Measurements from ENCODE around the gene SMIM5. TPM values are rescaled to one million over a fixed set of nuclear protein-coding genes. Genes with fewer than 3 reads are reported as not detected.

SMIM5 gene
- polyA plus RNA-seq, 2 of the 4 experiments (the other 2 are of a cell fraction), result 0.15 to 0.25 TPM

DNA sequence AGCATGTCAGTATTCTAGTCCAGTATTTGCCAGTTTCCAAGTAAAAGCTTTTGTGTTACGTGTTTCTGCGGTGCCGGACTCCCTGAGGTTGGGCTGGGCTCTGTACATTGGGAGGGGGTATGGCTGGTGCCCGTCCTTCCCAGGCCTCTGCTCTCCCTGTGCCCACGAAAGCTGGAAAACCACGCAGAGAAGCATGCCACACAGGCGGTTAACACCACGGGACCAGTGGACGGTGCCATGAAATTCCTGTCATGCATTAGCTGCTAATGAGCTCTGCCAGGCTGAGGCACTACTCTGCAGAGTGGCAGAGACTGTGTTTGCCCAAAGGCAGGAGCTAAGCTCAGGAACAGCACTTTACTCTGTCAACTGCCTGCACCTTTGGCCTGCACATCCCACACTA, 8.1 kb downstream of the SMIM5 start:
- ChIA-PET CTCF (interaction anchor here (0.7 to 51.3 kb wide), 11 partner anchors 5 to 104 kb away, joined by 3 to 2254 read pairs (median 4); partner anchors contain the start of genes GALK1, RECQL5, SAP30BP and SMIM5), POLR2A (interaction anchor here (0.7 to 1.4 kb wide), 2 partner anchors 13 to 139 kb away, joined by 3 to 4 read pairs; no protein-coding TSS in a partner anchor)
- ATAC-seq (no peak), DNase-seq (ENCODE audit: low read depth in 1 of 2, low spot score in 1 of 2) (no peak), FAIRE-seq (no peak)
- WGBS (ENCODE audit: missing lambda C conversion rate), result 93% methylated on average over 9 of the region's 9 CpGs
- Histone ChIP-seq H3K27ac (no peak overlapping the region), H3K4me2 (no peak overlapping the region), H3K4me1 (peaks cover 19% of the 10 kb centered on the region), H3K9me3 (no peaks in the 10 kb centered on the region), H3K4me3 (no peak overlapping the region)
- TF ChIP-seq BHLHE40 (IDR thresholded peaks at IDR 0.05; ENCODE audit: low read depth, low read length) (no peak), HOXB13 (CRISPR knock-in tag; IDR thresholded peaks at IDR 0.05; ENCODE audit: low read depth) (no peak), ZSCAN20 (CRISPR knock-in tag; IDR thresholded peaks at IDR 0.05) (no peak), POLR2A (IDR thresholded peaks at IDR 0.05; ENCODE audit: low read length) (no peak), NPAS2 (CRISPR knock-in tag; IDR thresholded peaks at IDR 0.05; ENCODE audit: borderline replicate concordance) (no peak), KDM5A (IDR thresholded peaks at IDR 0.05) (no peak)
- TF ChIP-seq, protein P1, sequence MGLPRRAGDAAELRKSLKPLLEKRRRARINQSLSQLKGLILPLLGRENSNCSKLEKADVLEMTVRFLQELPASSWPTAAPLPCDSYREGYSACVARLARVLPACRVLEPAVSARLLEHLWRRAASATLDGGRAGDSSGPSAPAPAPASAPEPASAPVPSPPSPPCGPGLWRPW (IDR thresholded peaks at IDR 0.05), result no peak

GRCh38 chr17:75642182-75642783, 9.0 kb downstream of the SMIM5 start:
- no peak for DNase-seq (ENCODE audit: low read depth in 1 of 2, low spot score in 1 of 2)
- TF ChIP-seq EHF (CRISPR knock-in tag; IDR thresholded peaks at IDR 0.05) (no peak), CHD4 (IDR thresholded peaks at IDR 0.05; ENCODE audit: borderline replicate concordance) (no peak), PBX3 (IDR thresholded peaks at IDR 0.05) (no peak), KDM1A (IDR thresholded peaks at IDR 0.05; ENCODE audit: low read depth) (no peak), JUN (IDR thresholded peaks at IDR 0.05) (no peak), RFX5 (IDR thresholded peaks at IDR 0.05) (no peak), HOXB13 (CRISPR knock-in tag; IDR thresholded peaks at IDR 0.05; ENCODE audit: low read depth) (no peak), MAX (IDR thresholded peaks at IDR 0.05) (no peak), CBX2 (IDR thresholded peaks at IDR 0.05; ENCODE audit: borderline replicate concordance, low read depth) (no peak), FOSB (CRISPR knock-in tag; IDR thresholded peaks at IDR 0.05) (no peak), HMGXB4 (CRISPR knock-in tag; IDR thresholded peaks at IDR 0.05; ENCODE audit: borderline replicate concordance) (no peak), NR3C1 (IDR thresholded peaks at IDR 0.05) (no peak)
- TF ChIP-seq, protein P2, sequence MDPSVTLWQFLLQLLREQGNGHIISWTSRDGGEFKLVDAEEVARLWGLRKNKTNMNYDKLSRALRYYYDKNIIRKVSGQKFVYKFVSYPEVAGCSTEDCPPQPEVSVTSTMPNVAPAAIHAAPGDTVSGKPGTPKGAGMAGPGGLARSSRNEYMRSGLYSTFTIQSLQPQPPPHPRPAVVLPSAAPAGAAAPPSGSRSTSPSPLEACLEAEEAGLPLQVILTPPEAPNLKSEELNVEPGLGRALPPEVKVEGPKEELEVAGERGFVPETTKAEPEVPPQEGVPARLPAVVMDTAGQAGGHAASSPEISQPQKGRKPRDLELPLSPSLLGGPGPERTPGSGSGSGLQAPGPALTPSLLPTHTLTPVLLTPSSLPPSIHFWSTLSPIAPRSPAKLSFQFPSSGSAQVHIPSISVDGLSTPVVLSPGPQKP (IDR thresholded peaks at IDR 0.05; ENCODE audit: low read depth, low read length), result no peak
- Histone ChIP-seq H3K4me2 (no peak overlapping the region), H3K27ac (peak overlapping the region in 1 of 2 experiments; percentile 4; a peak in 1 of 6 replicates), H3K9me3 (no peaks in the 10 kb centered on the region), H3K4me3 (no peak overlapping the region), H3K4me1 (peaks cover 29% of the 10 kb centered on the region)
- CTCF ChIA-PET, result interaction anchor here (0.7 to 51.3 kb wide), 12 partner anchors 4 to 141 kb away, joined by 3 to 2254 read pairs (median 4); partner anchors contain the start of genes GALK1, RECQL5, SAP30BP and SMIM5
- POLR2A ChIA-PET, result no interaction called here
- 87% methylated on average over 7 of the region's 7 CpGs for WGBS (ENCODE audit: missing lambda C conversion rate)
- FAIRE-seq, result no peak
- ATAC-seq, result no peak
